HG03097 (cell line): Measurements from ENCODE around the gene ZNF615.
"Not testable (repeated sequence)": the region's sequence is repeated elsewhere in the genome, so short reads cannot be mapped to it uniquely, and the experiment has no call there.

ENCODE experiments used
- ATAC-seq: cut with Tn5 transposase; IDR thresholded peaks from one replicate; pipeline ENCODE4 v1.9.1; 2021; ENCODE audit not compliant: unreplicated experiment, low FRiP score

ZNF615 gene

DNA sequence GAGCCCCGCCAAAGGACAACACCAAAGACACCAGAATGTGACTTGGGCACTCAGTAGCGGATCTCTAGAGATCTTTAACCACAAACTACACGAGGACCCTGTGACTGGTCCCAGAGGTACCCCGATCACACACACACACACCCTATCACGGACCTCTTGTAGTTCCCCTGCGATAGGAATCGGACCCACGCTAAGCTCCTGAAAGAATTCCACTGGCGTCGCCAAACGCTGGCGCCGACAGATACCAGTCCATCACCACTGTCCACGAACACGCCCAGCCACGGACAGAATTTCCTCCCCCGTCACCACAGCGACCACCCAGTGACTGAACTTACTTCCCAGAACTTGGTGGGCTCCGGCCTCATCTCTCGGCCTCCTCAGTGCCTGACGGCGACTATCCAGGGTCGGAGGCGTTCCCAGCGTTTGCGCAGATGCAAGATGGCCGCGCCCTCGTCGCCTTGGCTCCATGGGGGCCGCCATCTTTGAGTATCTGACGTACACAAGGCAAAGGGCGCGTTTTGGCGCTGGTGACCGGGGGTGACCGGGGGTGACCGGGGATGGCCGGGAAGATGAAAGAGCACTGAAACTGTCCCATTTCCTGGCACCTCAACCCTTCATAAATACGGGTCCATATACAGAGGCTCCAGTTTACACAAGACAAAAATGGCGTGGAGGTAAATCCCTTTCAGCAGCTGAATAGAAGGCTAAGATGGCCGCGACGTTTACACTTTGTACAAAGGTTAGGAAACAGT, at the start of gene ZNF615:
TSS of gene ZNF615 (minus strand) at position 406 of the 752 bp plus-strand sequence. CDS start 4,500 bp downstream, outside the sequence.
- peak; percentile 90 for ATAC-seq

DNA sequence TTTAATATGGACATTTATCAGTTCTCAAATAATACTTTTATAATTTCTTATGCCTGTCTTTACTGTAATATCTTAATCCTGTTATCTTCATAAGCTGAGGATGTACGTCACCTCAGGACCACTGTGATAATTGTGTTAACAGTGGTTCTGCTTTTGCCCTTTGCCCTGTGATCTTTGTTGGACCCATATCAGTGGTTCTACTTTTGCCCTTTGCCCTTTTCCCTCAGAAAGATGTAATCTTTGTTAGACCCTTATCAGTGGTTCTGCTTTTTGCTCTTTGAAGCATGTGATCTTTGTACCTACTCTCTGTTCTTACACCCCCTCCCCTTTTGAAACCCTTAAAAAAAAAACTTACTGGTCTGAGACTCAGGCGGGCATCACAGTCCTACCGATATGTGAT, 48.5 kb upstream of the ZNF615 start:
- not testable (repeated sequence) for ATAC-seq

DNA sequence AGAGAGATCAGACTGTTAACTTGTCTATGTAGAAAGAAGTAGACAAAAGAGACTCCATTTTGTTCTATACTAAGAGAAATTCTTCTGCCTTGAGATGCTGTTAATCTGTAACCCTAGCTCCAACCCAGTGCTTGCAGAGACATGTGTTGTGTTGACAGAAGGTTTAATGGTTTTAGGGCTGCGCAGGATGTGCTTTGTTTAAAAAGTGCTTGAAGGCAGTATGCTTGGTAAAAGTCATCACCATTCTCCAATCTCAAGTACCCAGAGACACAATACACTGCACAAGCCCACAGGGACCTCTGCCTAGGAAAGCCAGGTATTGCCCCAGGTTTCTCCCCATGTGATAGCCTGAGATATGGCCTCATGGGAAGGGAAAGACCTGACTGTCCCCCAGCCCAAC, 43.7 kb upstream of the ZNF615 start:
- not testable (repeated sequence) for ATAC-seq

DNA sequence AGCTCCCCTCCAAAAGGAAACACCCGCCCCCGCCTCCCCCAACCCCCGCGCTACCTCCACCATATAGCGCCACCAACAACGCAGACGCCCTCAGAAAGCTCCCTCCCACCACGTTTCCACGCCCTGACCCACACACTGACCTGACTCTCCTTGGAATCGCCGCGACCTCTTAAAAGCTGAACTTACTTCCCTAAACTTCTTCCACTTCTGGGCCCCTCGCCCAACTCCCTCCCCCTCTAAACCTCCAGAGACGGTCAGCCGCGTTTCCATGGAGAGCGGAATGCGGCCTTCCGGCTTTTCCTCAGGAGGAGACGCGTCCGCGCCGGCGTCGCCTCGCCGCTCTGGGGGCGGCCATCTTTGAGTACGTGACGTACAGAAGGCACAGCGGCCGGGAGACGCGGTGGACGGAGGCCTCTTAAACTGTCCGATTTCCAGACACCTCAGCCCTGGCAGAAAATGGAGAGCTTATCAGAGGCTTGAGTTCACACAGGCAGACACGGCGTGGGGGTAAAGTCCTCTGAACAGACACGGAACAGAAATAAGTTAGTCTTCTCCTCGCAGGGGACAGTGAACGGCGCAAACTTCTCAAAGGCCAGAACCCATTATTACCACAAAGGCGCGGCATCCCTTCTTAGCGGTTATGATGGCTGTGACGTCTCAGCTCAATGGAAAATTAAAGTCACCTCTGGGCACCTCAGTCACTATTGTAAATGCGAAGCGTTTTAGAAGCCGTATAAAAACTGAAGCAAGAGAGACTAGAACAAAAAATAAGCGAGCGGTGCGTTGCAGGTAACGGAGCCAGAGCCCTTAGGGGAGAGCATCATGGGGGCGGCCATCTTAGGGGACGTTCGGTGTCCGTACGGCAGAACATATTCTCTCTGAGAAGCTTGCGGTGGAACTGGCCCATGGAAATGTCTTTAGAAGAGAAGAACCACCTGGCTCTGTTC, 40.8 kb upstream of the ZNF615 start, which contains the start of gene ZNF432:
TSS of gene ZNF432 (minus strand) at position 284 of the 947 bp plus-strand sequence. CDS start 1,970 bp downstream, outside the sequence.
- peak; percentile 84 for ATAC-seq

DNA sequence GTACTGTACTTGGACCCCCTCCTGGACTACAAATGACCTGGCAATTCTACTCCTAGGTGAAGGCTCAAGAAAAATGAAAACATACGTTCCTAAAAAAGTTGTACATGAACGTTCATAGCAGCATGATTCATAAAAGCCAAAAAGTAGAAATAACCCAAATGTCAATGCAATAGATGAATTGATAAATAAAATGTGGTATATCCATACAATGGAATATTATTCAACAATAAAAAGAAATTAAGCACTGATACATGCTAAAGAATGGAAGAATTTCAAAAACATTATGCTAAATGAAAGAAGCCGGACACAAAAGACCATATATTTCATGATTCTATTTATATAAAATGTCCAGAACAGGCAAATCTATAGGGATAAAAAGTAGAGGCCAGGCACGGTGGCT, 31.2 kb upstream of the ZNF615 start:
- no peak for ATAC-seq

DNA sequence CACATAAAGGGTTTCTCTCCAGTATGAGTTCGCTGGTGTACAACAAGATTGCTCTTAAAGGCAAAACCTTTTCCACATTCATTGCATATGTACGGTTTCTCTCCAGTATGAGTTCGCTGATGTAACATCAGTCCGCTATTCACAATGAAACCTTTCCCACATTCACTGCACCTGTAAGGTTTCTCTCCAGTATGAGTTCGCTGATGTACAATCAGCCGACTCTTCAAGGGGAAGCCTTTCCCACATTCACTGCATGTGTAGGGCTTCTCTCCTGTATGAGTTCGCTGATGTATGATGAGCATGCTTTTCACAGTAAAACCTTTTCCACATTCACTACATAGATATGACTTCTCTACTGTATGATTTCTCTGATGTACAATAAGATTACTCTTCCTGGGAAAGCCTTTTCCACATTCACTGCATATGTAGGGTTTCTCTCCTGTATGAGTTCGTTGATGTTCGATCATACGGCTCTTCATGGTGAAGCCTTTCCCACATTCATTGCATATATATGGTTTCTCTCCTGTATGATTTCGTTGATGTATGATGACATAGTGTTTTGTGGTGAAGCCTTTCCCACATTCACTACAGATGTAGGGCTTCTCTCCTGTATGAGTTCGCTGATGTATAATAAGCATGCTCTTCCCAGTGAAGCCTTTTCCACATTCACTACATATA, 26.2 kb upstream of the ZNF615 start:
- no peak for ATAC-seq

DNA sequence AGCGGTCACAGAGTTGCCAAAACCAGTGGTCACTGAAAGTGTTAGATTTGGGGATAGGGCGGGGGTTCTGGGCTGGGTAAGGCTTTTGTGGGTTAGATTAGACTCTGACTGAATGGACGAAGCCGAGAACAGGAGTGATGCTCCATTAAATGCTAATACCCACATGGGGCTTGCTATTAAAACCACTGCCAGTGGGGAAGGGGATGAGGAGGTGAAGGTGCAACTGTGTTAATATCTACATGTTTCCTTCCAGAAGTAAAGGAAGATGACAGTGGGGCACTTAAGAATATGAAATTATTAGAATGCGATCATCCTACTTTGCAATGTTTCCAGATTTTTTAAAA, 20.7 kb upstream of the ZNF615 start:
- peak; percentile 21 for ATAC-seq

DNA sequence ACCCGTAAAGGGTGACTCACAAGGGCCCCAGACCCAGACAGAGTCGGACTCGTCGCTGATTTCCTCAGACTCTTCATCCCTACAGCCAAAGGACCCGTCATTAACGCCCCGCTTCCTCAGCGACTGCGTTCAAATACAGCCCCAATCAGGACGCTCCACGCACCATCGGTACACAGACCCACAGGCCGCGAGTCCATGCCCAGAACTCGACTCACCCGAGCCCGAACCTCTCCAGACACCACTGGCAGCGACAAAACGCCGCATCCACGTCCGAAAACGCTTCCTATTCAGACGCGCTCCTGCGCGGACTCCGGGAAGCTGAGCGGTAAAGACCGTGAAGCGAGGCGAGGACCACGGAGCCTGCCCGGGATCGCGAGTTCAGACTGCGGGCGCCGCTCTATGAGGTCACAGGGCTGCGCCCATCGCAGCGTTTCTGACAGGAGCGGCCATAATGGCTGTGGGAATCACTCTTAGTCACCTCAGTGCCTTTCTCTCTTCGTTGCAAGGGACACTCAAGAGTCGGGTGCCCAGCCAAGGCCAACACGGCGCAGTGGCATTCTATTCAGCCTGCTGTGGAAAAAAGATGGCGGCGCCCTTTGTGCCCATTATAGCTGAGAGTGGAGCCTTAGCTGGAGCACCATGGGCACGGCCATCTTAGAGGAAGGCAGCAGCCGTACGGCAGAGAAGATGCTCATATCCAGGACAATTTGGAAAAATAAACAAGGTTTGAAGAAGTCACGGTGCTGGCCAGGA, 20.2 kb upstream of the ZNF615 start, which contains the start of gene ZNF614:
TSS of gene ZNF614 (minus strand) at position 353 of the 753 bp plus-strand sequence. CDS start 2,634 bp downstream, outside the sequence.
- ATAC-seq = peak; percentile 85

DNA sequence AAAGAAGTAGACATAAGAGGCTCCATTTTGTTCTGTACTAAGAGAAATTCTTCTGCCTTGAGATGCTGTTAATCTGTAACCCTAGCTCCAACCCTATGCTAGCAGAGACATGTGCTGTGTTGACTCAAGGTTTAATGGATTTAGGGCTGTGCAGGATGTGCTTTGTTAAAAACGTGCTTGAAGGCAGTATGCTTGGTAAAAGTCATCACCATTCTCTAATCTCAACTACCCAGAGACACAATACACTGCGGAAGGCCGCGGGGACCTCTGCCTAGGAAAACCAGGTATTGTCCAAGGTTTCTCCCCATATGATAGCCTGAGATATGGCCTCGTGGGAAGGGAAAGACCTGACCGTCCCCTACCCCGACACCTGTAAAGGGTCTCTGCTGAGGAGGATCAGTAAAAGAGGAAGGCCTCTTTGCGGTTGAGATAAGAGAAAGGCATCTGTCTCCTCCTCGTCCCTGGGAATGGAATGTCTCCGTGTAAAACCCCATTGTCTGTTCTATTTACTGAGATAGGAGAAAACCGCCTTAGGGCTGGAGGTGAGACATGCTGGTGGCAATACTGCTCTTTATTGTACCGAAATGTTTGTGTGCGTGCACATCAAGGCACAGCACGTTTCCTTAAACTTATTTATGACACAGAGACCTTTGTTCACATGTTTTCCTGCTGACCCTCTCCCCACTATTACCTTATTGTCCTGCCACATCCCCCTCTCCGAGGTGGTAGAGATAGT, 18.4 kb upstream of the ZNF615 start:
- ATAC-seq = not testable (repeated sequence)

DNA sequence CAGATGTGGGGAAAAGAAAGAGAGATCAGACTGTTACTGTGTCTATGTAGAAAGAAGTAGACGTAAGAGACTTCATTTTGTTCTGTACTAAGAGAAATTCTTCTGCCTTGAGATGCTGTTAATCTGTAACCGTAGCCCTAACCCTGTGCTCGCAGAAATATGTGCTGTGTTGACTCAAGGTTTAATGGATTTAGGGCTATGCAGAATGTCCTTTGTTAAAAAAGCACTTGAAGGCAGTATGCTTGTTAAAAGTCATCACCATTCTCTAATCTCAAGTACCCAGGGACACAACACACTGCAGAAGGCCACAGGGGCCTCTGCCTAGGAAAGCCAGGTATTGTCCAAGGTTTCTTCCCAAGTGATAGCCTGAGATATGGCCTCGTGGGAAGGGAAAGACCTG, 16.5 kb upstream of the ZNF615 start:
- not testable (repeated sequence) for ATAC-seq

DNA sequence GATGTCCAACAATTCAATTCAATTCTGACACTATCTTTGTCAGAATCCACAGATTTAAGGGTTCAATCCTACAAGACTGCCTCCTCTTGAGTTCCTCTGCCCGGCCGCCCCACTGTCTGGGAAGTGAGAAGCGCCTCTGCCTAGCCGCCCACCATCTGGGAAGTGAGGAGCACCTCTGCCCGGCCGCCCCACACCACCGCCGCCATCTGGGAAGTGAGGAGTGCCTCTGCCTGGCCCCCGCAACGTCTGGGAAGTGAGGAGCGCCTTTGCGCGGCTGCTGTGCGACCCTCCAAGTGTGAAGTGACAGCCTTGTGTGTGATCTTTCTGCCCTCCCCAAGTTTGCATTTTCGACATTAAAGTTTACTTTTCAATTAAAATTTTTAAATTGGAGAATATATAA, 14.2 kb upstream of the ZNF615 start:
- ATAC-seq = no peak

DNA sequence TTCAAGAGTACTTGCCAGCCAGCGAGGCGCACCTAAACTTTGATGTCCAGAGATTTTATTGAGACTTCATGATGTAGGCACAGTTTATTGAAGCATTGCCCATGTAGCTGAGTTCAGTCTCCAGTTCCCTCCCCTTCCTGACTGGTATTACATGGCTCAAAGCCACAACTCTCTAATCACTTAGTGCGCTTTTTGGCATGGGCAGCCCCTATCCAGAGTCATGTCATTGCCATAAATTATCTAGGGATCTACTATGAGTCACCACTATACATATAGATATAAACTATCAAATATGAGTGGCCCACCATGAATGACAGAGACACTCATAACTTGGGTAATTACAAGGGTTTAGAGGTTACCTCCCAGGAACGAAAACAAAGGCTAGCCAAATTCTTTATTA, 12.5 kb upstream of the ZNF615 start:
- no peak for ATAC-seq

DNA sequence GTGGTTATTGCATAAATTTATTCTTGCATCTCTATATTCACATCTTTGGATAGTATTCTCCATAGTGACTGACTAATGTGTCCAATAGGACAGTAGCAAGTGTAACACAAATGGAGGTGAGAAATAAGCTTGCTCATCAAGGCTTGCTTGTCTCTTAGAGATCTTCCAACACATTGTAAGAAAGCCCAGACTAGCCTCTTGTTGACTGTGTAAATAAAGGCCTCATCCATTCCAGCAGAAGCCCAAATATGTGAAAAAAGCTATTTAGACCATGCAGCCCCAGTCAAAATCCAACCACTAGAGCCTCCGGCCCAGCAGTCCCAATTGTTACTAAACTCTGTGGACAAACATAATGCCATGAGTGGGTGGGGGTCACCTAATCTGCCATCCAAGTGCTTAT, 2.7 kb upstream of the ZNF615 start:
- ATAC-seq = no peak

DNA sequence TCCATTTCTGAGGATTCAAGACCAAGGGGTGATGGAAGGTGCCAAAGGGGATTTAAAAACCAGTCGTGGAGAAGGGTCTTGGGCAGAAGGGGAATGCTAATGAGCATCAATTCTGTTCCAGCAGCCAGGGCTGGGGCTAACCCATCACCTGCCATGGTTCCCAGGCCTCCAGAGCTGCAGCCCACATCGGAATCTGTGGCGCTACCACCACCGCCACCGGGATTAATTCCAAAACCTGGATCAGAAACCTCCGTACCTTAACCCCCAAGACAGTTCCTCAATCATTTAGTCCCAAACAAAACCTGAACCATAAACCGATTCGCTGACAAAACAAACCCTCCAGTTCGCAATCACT, 583 bp downstream of the ZNF615 start:
- ATAC-seq = no peak

DNA sequence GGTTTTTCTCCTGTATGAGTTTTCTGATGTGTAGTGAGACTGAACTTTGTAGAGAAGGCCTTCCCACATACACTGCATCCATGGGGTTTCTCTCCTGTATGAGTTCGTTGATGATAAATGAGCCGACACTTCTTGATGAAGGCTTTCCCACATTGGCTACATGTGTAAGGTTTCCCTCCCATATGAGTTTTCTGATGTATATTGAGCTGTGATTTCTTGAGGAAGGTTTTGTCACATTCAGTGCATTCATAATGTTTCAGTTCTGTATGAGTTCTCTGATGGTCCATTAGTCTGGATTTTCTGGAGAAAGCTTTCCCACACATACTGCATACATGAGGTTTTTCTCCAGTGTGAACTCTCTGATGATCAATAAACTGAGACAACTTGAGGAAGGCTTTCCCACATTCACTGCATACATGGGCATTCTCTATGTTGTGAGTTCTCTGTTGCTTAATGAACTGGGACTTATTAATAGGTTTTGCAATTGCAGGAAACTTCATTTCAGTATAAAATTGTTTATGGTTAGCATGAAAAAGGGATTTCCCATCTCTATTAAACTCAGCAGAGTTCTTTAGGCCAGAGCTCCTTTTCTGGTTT, 13.9 kb downstream of the ZNF615 start:
- no peak for ATAC-seq

DNA sequence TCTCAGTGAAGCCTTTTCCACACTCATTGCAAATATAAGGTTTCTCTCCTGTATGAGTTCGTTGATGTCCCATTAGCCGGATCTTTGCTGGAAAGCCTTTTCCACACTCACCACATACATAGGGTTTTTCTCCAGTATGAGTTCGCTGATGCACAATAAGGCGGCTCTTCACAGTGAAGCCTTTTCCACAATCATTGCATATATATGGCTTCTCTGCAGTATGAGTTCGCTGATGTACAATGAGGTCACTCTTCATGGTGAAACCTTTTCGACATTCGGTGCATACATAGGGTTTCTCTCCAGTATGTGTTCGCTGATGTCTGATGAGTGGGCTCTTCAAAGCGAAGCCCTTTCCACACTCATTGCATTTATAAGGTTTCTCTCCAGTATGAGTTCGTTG, 14.6 kb downstream of the ZNF615 start:
- no peak for ATAC-seq

DNA sequence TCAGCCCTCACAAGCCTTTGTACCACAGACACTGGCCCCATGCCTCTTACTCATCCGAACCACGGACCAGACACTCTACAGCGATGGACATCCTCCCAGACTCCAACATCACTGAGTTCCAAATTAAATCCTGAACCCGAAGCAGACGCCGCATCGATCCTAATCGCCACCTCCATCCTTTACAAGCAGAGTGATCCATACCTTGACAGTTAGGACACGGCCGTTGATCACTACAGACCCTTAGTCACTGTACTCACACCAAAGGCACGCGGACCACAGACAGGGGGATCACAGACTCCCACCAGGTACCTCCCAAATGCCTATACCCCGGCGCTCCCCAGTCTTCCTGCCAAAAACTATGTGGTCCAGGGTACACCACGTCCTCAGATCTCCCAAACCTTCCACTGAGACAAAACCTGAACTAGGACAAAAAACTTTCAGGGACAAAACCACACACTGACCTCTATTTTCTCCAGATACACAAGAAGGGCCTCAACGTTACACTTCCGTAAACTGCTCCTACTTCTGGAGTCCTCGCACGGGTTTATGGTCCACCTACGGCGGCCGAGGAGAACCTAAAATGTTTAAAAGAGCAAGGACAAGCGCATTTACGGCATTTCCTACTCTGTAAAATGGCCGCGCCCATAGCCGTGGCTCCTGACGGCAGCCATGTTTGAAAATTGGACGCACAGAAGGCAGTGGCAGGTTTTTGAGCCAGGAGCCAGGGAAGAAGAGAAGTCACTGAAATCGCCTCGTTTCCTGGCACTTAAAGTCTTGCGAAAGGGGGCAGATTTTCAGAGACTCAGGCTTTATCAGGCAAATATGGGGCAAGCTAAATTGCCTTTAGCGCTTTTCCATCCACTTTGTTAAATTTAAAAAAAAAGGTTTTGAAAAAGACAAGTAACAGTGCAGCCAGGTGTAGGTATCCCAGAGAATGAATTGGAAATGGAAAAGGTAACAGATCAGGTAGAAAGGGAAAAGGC, 21.4 kb downstream of the ZNF615 start, which contains the start of gene ZNF350:
TSS of gene ZNF350 (minus strand) at position 532 of the 983 bp plus-strand sequence. CDS start 12,480 bp downstream, outside the sequence.
- peak; percentile 83 for ATAC-seq

DNA sequence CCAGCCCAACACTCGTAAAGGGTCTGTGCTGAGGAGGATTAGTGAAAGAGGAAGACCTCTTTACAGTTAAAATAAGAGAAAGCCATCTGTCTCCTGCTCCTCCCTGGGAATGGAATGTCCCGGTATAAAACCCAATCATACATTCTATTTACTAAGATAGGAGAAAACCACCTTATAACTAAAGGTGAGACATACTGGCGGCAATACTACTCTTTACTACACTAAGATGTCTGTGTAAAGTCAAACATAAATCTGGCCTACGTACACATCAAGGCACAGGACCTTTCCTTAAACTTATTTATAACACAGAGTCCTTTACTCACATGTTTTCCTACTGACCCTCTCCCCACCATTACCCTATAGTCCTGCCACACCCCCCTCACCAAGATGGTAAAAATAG, 24.6 kb downstream of the ZNF615 start:
- ATAC-seq = no peak
